ENCODE measurements around the gene GIMAP8.
"Not testable (repeated sequence)": the region's sequence is repeated elsewhere in the genome, so short reads cannot be mapped to it uniquely, and the experiment has no call there.

Gene GIMAP8

DNA sequence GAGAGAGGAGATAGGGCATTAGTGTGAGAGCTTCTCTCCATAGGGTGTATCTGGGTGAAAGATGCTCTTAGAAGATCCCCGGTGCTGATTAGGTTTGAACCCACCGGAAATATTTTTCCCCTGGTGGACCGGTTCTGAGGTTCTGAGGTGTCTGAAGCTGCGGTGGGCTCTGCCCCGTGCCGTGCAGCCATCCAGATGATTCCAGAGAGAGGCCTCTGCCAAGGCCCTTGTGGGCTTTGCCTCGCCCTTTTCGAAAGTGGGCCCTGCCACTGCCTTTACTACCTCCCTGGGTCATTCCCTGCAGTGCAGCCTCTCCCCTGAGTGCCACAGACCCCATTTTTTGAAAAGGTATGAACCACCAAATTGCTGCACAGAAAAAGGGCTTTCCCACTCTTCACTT is 2.8 kb downstream of the GIMAP8 start:
- DNase-seq (ENCODE audit: insufficient read length, low spot score) (no peak), FAIRE-seq (no peak)
- no peak for TF ChIP-seq POLR2A (IDR thresholded peaks at IDR 0.05; ENCODE audit: low read depth, low read length)

- no peak for TF ChIP-seq POLR2A (IDR thresholded peaks at IDR 0.05; ENCODE audit: low read depth, low read length)
- no peak for FAIRE-seq
- DNase-seq (ENCODE audit: insufficient read length, low spot score): no peak
Observed at GRCh38 chr7:150453892-150454291, 3.5 kb downstream of the GIMAP8 start.

- DNase-seq (ENCODE audit: insufficient read length, low spot score); FAIRE-seq: not testable (repeated sequence)
Observed at GRCh38 chr7:150457064-150457463, 6.6 kb downstream of the GIMAP8 start.

- FAIRE-seq: no peak
- no peak for TF ChIP-seq POLR2A (IDR thresholded peaks at IDR 0.05; ENCODE audit: low read depth, low read length)
Observed at GRCh38 chr7:150458235-150458634, 7.8 kb downstream of the GIMAP8 start.

DNA sequence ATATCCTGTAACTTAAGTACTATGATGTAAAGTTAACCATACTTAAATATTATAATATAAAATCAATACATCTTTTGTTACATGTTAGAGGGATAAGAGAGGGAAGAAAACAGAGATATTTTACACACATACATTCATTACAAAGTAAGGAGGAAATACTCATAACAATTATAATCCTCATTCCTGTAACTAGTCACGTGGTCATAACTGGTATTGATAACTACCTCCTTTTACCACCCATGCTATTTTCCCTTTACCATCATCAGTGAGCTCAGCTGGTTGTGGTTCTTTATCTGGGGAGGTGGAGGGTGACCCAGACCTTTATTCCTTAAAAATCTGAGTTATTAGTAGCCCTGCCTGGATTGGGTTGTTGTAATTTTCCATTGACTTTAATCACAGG is 8.3 kb downstream of the GIMAP8 start:
- FAIRE-seq (no peak), DNase-seq (ENCODE audit: insufficient read length, low spot score) (no peak)
- no peak for TF ChIP-seq POLR2A (IDR thresholded peaks at IDR 0.05; ENCODE audit: low read depth, low read length)

More at GRCh38 chr7:150458235-150458634, 7.8 kb downstream of the GIMAP8 start:
- no peak for DNase-seq (ENCODE audit: insufficient read length, low spot score)

GRCh38 chr7:150461520-150461919 is 11.1 kb downstream of the GIMAP8 start:
- no peak for FAIRE-seq
- DNase-seq (ENCODE audit: insufficient read length, low spot score): no peak
- no peak for TF ChIP-seq POLR2A (IDR thresholded peaks at IDR 0.05; ENCODE audit: low read depth, low read length)

DNA sequence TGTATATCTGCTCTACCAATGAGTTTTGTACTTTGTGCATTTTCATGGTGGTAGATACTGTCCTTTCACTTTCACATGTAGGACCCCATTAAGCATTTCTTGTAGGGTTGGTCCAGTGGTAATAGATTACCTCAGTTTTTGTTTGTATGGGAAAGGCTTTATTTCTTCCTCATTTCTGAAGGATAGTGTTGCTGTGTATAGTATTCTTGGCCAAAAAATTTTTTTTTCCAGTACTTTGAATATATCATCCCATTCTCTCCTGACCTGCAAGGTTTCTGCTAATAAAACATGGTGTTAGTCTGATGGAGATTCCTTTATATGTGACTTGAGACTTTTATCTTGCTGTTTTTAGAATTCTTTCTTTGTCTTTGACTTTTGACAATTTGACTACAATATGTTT is 12.0 kb downstream of the GIMAP8 start:
- no peak for TF ChIP-seq POLR2A (IDR thresholded peaks at IDR 0.05; ENCODE audit: low read depth, low read length)
- DNase-seq (ENCODE audit: insufficient read length, low spot score): no peak
- no peak for FAIRE-seq

DNA sequence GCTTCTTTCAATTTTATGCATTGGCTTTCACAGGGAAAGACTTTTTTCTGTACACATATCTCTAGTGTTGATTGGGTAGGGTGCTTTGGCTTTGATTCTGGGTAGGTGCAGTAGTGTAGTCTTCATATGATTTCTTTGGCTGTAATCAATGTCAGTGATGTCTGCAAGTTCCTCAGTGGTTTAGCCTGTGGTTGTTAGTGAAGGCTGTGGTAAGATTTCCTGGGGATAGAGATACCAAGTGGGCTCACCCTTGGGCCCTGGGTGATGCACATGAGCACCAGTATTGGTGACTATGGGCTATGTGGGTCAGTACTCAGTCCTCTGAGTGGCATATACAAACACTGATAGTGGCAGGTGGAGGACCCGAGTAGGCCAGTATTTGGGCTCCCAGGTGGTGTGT is 13.0 kb downstream of the GIMAP8 start:
- no peak for DNase-seq (ENCODE audit: insufficient read length, low spot score)
- no peak for TF ChIP-seq POLR2A (IDR thresholded peaks at IDR 0.05; ENCODE audit: low read depth, low read length)
- no peak for FAIRE-seq

DNA sequence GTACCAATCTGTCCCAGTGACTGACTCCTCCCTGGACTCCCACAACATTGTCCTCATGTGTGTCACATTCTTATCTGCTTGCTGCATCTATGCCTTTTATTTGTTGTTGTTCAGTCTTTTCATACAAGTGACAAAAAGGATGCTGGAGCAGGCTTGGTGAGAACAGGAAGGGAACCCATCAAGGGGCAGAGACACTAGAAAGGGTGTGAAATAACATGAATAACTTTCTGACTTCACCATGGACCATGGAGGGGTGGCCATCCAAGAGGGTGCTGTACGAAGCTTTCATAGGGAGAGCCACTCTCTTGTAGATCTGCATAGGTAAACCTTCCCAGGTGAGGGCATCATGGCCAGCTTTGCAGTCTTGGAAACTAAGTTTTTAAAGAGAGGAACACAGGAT is 14.5 kb downstream of the GIMAP8 start:
- FAIRE-seq (no peak), DNase-seq (ENCODE audit: insufficient read length, low spot score) (no peak)
- no peak for TF ChIP-seq POLR2A (IDR thresholded peaks at IDR 0.05; ENCODE audit: low read depth, low read length)

GRCh38 chr7:150465414-150465813 is 15.0 kb downstream of the GIMAP8 start:
- no peak for FAIRE-seq
- TF ChIP-seq POLR2A (IDR thresholded peaks at IDR 0.05; ENCODE audit: low read depth, low read length): no peak

DNA sequence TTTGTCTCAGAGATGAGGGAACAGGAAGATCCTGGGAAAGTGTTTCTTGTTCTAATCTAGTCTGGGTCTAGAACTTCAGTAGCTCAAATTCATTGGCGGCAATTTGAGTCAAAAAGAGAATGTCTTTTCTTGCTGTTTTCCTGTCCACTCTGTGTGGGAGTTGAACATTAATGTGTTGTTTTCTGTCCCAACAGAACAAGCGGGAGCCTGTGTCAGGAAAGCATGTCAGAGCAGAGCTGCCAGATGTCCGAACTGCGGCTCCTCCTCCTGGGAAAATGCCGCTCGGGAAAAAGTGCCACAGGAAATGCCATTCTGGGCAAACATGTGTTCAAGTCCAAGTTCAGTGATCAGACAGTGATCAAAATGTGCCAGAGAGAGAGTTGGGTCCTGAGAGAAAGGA is 16.0 kb downstream of the GIMAP8 start:
- no peak for FAIRE-seq
- TF ChIP-seq POLR2A (IDR thresholded peaks at IDR 0.05; ENCODE audit: low read depth, low read length): no peak
- no peak for DNase-seq (ENCODE audit: insufficient read length, low spot score)

More at GRCh38 chr7:150465414-150465813, 15.0 kb downstream of the GIMAP8 start:
- DNase-seq (ENCODE audit: insufficient read length, low spot score): no peak

DNA sequence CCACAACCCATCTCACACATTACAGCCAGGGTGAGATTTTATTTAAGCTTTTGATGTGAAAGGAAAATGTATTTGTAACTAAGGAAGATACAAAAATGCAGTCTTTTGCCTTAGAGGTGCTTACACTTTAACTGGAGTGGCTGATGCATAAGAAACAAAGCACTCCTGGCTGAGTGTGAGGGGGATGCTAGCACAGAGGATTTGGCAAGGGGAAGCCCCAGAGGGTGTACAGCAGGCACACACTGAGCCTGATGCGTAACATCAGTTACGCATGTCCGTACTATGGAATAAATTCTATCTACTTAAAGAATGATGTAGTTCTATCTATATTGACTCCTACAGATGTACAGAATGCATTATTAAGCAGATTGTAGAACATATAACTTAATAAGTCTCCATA is 17.8 kb downstream of the GIMAP8 start:
- FAIRE-seq: no peak
- TF ChIP-seq POLR2A (IDR thresholded peaks at IDR 0.05; ENCODE audit: low read depth, low read length): no peak
- DNase-seq (ENCODE audit: insufficient read length, low spot score): no peak

DNA sequence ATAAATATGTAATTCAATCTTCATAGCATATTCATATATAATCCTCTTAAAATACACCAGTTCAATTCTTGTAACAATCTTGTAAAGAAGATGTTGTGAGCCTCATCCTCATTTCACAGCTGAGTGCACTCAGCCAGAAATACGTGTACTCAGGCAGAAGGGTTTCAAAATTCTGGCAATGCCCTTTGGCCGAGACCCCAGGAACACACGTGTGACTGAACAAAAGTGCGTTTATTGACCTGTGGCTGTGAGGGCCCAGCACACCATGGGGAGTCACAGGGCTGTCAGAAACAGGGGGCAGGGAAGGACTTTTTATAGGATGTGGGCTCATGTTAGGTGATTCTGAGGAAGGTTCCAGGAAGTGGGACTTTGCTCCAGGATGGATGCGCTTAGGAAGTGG is 21.5 kb downstream of the GIMAP8 start:
- FAIRE-seq: no peak
- TF ChIP-seq POLR2A (IDR thresholded peaks at IDR 0.05; ENCODE audit: low read depth, low read length): no peak
- no peak for DNase-seq (ENCODE audit: insufficient read length, low spot score)

- no peak for FAIRE-seq
- no peak for DNase-seq (ENCODE audit: insufficient read length, low spot score)
- TF ChIP-seq POLR2A (IDR thresholded peaks at IDR 0.05; ENCODE audit: low read depth, low read length): no peak
Observed at GRCh38 chr7:150473902-150474301, 23.5 kb downstream of the GIMAP8 start.

GRCh38 chr7:150476285-150476684 is 25.9 kb downstream of the GIMAP8 start:
- FAIRE-seq (no peak), DNase-seq (ENCODE audit: insufficient read length, low spot score) (no peak)
- no peak for TF ChIP-seq POLR2A (IDR thresholded peaks at IDR 0.05; ENCODE audit: low read depth, low read length)

Measured in H54 (cell line).